ENCODE data around the gene PILRA. TPM values are rescaled to one million over a fixed set of nuclear protein-coding genes. Genes with fewer than 3 reads are reported as not detected.

The PILRA gene
- total RNA-seq, 1 experiment from 2014 or later: 3.2 TPM

DNA sequence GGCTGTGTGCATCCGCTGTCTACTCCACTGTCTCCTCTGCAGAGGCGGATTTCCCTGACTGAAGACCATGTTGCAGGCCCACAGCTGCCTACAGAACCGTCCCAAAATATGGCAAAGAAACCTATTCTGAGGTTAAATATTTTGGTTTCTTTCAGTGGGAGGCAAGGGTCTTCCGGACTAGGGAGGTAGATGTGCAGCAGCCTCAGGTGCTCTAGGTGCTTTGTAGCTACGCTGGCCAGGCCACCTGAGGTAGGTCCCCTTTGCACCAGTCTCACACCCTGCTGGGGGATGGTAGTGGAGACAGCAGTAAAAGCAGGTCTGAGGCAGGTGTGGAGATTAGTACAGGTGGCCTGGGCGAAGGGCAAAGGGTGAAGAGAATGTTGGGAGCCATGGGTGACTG lies 23.5 kb upstream of the PILRA start:
- no peak overlapping the region for H3K23ac ChIP-seq (ENCODE audit: insufficient read length, low read depth, low read length)
- H3K56ac ChIP-seq (ENCODE audit: insufficient read length, low read depth, low read length): no peak overlapping the region
- Mint-ChIP-seq H3K4me3 (no peak overlapping the region), H3K27ac (peak overlapping the region in 2 of 3 experiments; percentile 69 to 81; a peak in 3 of 7 replicates), H3K4me1 (peaks cover under 1 to 2% of the 10 kb centered on the region in 2 experiments; a peak in 2 of 4 replicates), H3K27me3 (ENCODE audit: low read depth) (no peaks in the 10 kb centered on the region), H3K36me3 (ENCODE audit: insufficient read depth in 1 of 3, low read depth in 3 of 3) (peaks cover 43 to 80% (median 75%) of the 10 kb centered on the region in 3 experiments; a peak in 6 of 7 replicates), H3K9me3 (no peaks in the 10 kb centered on the region)
- H2AFZ ChIP-seq (ENCODE audit: low read length): no peak overlapping the region
- no peak overlapping the region for H3K4ac ChIP-seq (ENCODE audit: low read depth, low read length)
- H2BK12ac ChIP-seq (ENCODE audit: insufficient read length, low read depth, low read length): no peak overlapping the region
- no peak overlapping the region for H3K18ac ChIP-seq (ENCODE audit: insufficient read length, low read depth, low read length)
- no peaks in the 10 kb centered on the region for H3K27me3 ChIP-seq (ENCODE audit: insufficient read depth, low read length)
- no peaks in the 10 kb centered on the region for H4K20me1 ChIP-seq (ENCODE audit: control insufficient read depth, insufficient read depth, insufficient read length)
- H4K5ac ChIP-seq (ENCODE audit: insufficient read length, low read depth, low read length): no peak overlapping the region
- H3K4me2 ChIP-seq (ENCODE audit: insufficient read depth, insufficient read length, low read length): no peak overlapping the region
- no peak overlapping the region for H2BK5ac ChIP-seq (ENCODE audit: insufficient read length, low read length)
- H2BK120ac ChIP-seq (ENCODE audit: low read depth, low read length, poor library complexity, severe bottlenecking): no peak overlapping the region
- no peak overlapping the region for H4K8ac ChIP-seq (replicated peaks; ENCODE audit: insufficient read length, low read depth, low read length)
- no peaks in the 10 kb centered on the region for H3K79me1 ChIP-seq (ENCODE audit: insufficient read depth, low read depth, low read length, poor library complexity, severe bottlenecking)
- no peak overlapping the region for H4K91ac ChIP-seq (ENCODE audit: insufficient read length, low read depth, low read length)
- H3K23me2 ChIP-seq (ENCODE audit: insufficient read length, low read depth, low read length, poor library complexity, severe bottlenecking): no peaks in the 10 kb centered on the region
- no CpG with 5 or more reads among the region's 6 CpGs for whole genome bisulfite sequencing (ENCODE audit: extremely low coverage, insufficient read length, low lambda C conversion rate)
- no peak overlapping the region for H2AK5ac ChIP-seq (ENCODE audit: insufficient read length, low read length)
- H3K9ac ChIP-seq (ENCODE audit: extremely low read depth, insufficient read length, low read length): no peak overlapping the region
- no peak overlapping the region for H2BK20ac ChIP-seq (ENCODE audit: low read depth, low read length, poor library complexity, severe bottlenecking)
- TF ChIP-seq CTCF (conservative IDR thresholded peaks at IDR 0.05): no peak
- H2BK15ac ChIP-seq (ENCODE audit: low read depth, low read length): no peak overlapping the region
- no peaks in the 10 kb centered on the region for H3K4me1 ChIP-seq (ENCODE audit: insufficient read depth, low read length)
- no peak overlapping the region for H3T11ph ChIP-seq (ENCODE audit: low read length)
- no peak overlapping the region for H3K14ac ChIP-seq (ENCODE audit: insufficient read depth, low read length)
- H3K9me3 ChIP-seq (ENCODE audit: control insufficient read depth, low read depth, low read length): no peaks in the 10 kb centered on the region
- H3K27ac ChIP-seq (ENCODE audit: insufficient read length, low read depth, low read length): no peak overlapping the region
- no peaks in the 10 kb centered on the region for H3K79me2 ChIP-seq (ENCODE audit: insufficient read depth, low read length)
- DNase-seq: no peak

Data from H9 (cell line).